HEK293 (cell line): ENCODE data around the gene ANKRD40.

Experiments used
- CTCF ChIP-seq: fragments of 450-650 bp; formaldehyde crosslinking; IDR thresholded peaks from 2 replicates; pipeline ENCODE4 v1.5.1; 2016; ENCODE audit warnings: missing biosample characterization, missing genetic modification characterization
- YY1 ChIP-seq: fragments of 450-650 bp; formaldehyde crosslinking; IDR thresholded peaks from 2 replicates; pipeline ENCODE4 v1.5.1; 2018; ENCODE audit warnings: missing biosample characterization, missing genetic modification characterization

GRCh38 chr17:50710025-50710424 is 2.3 kb upstream of the ANKRD40 start:
- TF ChIP-seq YY1 (tag by site-specific recombination) (no peak), CTCF (tag by site-specific recombination) (no peak)
